Heart left ventricle (tissue), 13 donors: ENCODE data around the gene BARHL1.

Experiments
- CTCF ChIP-seq, 12 donors: fragments of 200-600 bp; sonication (generic) in 4 of 12; IDR thresholded peaks; one replicate each; pipeline versions ENCODE4 v1.5.0 to v1.8.0; 2018 to 2022; ENCODE audit warnings: antibody characterized with exemption in 12 of 12, mild to moderate bottlenecking in 5 of 12
- POLR2A ChIP-seq, 2 donors: fragments of 450-650 bp; IDR thresholded peaks; one replicate each; pipeline ENCODE4 v1.6.1; 2017; ENCODE audit warnings: antibody characterized with exemption in 2 of 2, mild to moderate bottlenecking in 2 of 2, moderate library complexity in 2 of 2
- donor health status: ischemic (EF 13 %, LVEDD 7.1; RV severe dilation, severe dysfunction).
- donor health status: DM: no; HTN: yes; CAD: no.
- donor health status: DM: no; HTN: no; CAD: no.
- donor health status: ischemic (EF 25% LVEDD 6.9; RV normal size, moderate dysfunction).
- donor health status: ischemic (EF 25% LVEDD 5.7; RV mildly dilated, moderate dysfunction).
- donor health status: ischemic (EF 35%, LVEDD 5.7; RV mildly dilated, moderate dysfunction).
- donor health status: nonischemic (EF 11% LVEDD 7.7; RV severe dilation, severe dysfunction).
- donor health status: DM: yes; HTN: yes; CAD: no.
- donor health status: PGD.
- donor health status: ischemic (EF 29% LVEDD 5.4; RV normal size, mild dysfunction).
- donor health status: nonischemic (EF 23%, LVEDD 6.1; RV moderate dilation, normal function).

- TF ChIP-seq CTCF (IDR thresholded peaks at IDR 0.05) (no peak), POLR2A (IDR thresholded peaks at IDR 0.05) (no peak)
These were observed 31.9 kb downstream of the BARHL1 start for GRCh38 chr9:132614324-132614723.
